Prostate gland (tissue), 2 donors: Measurements from ENCODE around the gene NOS1AP.

Experiments used
- POLR2AphosphoS5 ChIP-seq: sonication (generic); formaldehyde crosslinking; IDR thresholded peaks from one replicate; pipeline ENCODE4 v1.6.1; 2017; ENCODE audit warnings: antibody characterized with exemption
- TF ChIP-seq, protein P1 (sequence below), 4 experiments: fragments of 200-600 bp in 2 of 4; fragments of 450-650 bp in 2 of 4; sonication (generic) in 2 of 4; IDR thresholded peaks; 1 replicate in 3 of 4; 2 replicates in 1 of 4; pipeline ENCODE4 v1.5.1; 2016 to 2019; ENCODE audit warnings: antibody characterized with exemption in 4 of 4, mild to moderate bottlenecking in 2 of 4, moderate library complexity in 2 of 4

DNA sequence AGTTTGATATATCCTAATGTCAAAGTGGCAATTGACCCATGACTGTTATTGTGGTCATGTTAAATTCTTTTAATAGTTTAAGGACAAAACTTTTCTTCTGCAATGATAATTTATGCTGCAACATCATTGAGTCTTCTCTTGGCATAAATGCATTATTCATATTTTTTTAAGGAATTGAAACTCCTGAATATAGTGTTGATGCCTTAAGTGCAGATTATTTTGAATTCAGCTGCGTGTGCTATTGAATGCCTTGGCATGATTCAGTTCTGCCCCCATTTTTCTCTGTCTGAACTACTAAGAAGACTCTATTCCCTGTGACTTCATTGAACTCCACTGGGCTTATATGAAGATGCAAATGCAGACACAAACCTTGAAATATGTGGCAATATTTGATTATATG, 22.6 kb upstream of the NOS1AP start:
- TF ChIP-seq, protein P1, sequence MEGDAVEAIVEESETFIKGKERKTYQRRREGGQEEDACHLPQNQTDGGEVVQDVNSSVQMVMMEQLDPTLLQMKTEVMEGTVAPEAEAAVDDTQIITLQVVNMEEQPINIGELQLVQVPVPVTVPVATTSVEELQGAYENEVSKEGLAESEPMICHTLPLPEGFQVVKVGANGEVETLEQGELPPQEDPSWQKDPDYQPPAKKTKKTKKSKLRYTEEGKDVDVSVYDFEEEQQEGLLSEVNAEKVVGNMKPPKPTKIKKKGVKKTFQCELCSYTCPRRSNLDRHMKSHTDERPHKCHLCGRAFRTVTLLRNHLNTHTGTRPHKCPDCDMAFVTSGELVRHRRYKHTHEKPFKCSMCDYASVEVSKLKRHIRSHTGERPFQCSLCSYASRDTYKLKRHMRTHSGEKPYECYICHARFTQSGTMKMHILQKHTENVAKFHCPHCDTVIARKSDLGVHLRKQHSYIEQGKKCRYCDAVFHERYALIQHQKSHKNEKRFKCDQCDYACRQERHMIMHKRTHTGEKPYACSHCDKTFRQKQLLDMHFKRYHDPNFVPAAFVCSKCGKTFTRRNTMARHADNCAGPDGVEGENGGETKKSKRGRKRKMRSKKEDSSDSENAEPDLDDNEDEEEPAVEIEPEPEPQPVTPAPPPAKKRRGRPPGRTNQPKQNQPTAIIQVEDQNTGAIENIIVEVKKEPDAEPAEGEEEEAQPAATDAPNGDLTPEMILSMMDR (IDR thresholded peaks at IDR 0.05) = no peak
- TF ChIP-seq POLR2AphosphoS5 = no peak
